Activated T-helper 17 cell treated with anti-CD3 and anti-CD28 coated beads, Interleukin-2, amount 50 U/mL, for 72 hours (primary cell): ENCODE data around the gene ZNF280D. TPM values are rescaled to one million over a fixed set of nuclear protein-coding genes. Genes with fewer than 3 reads are reported as not detected.
"Not testable (repeated sequence)": the region's sequence is repeated elsewhere in the genome, so short reads cannot be mapped to it uniquely, and the experiment has no call there.

Source experiments
- ATAC-seq: fragments of 150-1000 bp; cut with Tn5 transposase; replicated peaks from 2 replicates; pipeline ENCODE4 v1.10.0; 2021; ENCODE audit warnings: mild to moderate bottlenecking, moderate library complexity
- H3K27ac Mint-ChIP-seq: one replicate; pipeline ENCODE4 v1.8.0; 2022; ENCODE audit warnings: mixed read lengths
- H3K27me3 Mint-ChIP-seq: one replicate; pipeline ENCODE4 v1.8.0; 2022; ENCODE audit warnings: mixed read lengths
- H3K36me3 Mint-ChIP-seq: one replicate; pipeline ENCODE4 v1.8.0; 2022; ENCODE audit warnings: low read depth, mild to moderate bottlenecking, mixed read lengths
- H3K4me1 Mint-ChIP-seq: one replicate; pipeline ENCODE4 v1.8.0; 2022; ENCODE audit warnings: mixed read lengths
- H3K4me3 Mint-ChIP-seq: one replicate; pipeline ENCODE4 v1.8.0; 2022; ENCODE audit warnings: mild to moderate bottlenecking, mixed read lengths
- H3K9me3 Mint-ChIP-seq: one replicate; pipeline ENCODE4 v1.8.0; 2022; ENCODE audit warnings: mixed read lengths
- total RNA-seq, 2 donors: library from RNA; stranded (reverse); gene quantifications; one replicate each; pipeline ENCODE4 v1.2.3, GENCODE V29; 2022

The ZNF280D gene
- total RNA-seq, 2 donors from 2014 or later: 16.3 to 18.4 TPM

DNA sequence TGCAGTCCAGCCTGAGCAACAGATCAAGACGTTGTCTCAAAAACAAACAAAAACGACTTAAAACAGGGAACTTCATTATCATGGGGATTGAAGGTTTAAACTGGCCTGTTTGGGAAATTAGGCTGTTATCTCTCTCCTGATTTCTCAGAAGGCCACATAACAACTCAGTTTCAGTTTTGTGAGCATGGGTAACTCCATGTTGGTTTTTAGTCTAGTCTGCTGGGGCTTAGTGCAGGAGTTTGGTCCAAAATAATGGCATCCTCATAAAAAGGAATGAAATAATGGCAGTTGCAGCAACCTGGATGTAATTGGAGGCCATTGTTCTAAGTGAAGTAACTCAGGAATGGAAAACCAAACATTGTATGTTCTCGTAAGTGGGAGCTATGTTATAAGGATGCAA is 2.3 kb upstream of the ZNF280D start:
- Mint-ChIP-seq H3K27me3 (no peaks in the 10 kb centered on the region), H3K4me1 (peaks cover 6% of the 10 kb centered on the region), H3K4me3 (no peak overlapping the region), H3K9me3 (no peaks in the 10 kb centered on the region), H3K27ac (no peak overlapping the region), H3K36me3 (no peaks in the 10 kb centered on the region)
- no peak for ATAC-seq

- no peaks in the 10 kb centered on the region for H3K9me3 Mint-ChIP-seq
- ATAC-seq: no peak
- H3K27me3 Mint-ChIP-seq: no peaks in the 10 kb centered on the region
- peaks cover 13% of the 10 kb centered on the region for H3K4me1 Mint-ChIP-seq
- peaks cover 6% of the 10 kb centered on the region for H3K36me3 Mint-ChIP-seq
- no peak overlapping the region for H3K27ac Mint-ChIP-seq
- peak overlapping the region; percentile 13 for H3K4me3 Mint-ChIP-seq
Observed at GRCh38 chr15:56734013-56734635, 815 bp upstream of the ZNF280D start.

DNA sequence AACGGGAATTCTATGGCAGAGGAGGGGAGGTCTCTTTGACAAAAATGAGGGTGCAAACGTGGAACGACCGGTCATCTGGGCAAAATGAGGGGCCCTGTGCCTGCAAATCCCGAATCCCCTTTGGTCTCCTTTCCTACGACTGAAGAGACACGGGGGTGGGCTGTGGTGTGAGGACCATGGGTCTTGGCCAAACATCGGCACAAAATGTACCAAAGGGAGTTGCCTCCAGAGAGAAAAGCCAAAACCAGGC is 498 bp downstream of the ZNF280D start:
- Mint-ChIP-seq H3K36me3 (peaks cover 11% of the 10 kb centered on the region), H3K27ac (peak overlapping the region; percentile 98), H3K4me1 (peaks cover 16% of the 10 kb centered on the region), H3K4me3 (peak overlapping the region; percentile 93), H3K27me3 (no peaks in the 10 kb centered on the region), H3K9me3 (no peaks in the 10 kb centered on the region)
- no peak for ATAC-seq

- Mint-ChIP-seq H3K36me3 (peaks cover 16% of the 10 kb centered on the region), H3K9me3 (no peaks in the 10 kb centered on the region), H3K27me3 (no peaks in the 10 kb centered on the region), H3K4me3 (peak overlapping the region; percentile 93), H3K4me1 (peaks cover 16% of the 10 kb centered on the region), H3K27ac (peak overlapping the region; percentile 98)
- peak; percentile 14 for ATAC-seq
Observed at GRCh38 chr15:56732135-56732885, 999 bp downstream of the ZNF280D start.

- H3K9me3 Mint-ChIP-seq: no peaks in the 10 kb centered on the region
- ATAC-seq: no peak
- peak overlapping the region; percentile 93 for H3K4me3 Mint-ChIP-seq
- H3K4me1 Mint-ChIP-seq: peaks cover 16% of the 10 kb centered on the region
- H3K27ac Mint-ChIP-seq: peak overlapping the region; percentile 98
- peaks cover 23% of the 10 kb centered on the region for H3K36me3 Mint-ChIP-seq
- H3K27me3 Mint-ChIP-seq: no peaks in the 10 kb centered on the region
Observed at GRCh38 chr15:56731548-56731947, 1.8 kb downstream of the ZNF280D start.

DNA sequence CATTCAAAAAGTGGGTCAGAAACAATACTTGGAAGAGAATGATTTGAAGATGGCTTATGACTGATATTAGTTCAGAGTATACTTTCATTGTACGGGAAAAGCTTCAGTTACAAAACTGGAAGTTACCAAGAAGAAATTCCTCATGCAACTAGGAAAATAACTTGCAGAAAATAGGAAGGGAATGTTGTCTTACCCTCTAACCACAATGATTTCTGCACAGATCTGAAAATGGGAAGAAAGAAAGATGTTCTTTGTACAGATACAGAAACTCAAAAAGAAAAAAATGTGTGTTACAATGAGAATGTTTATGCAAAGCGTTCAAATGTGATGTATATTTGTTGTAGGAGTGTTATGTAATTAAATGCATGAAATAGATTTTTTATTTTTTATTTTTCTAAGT is 3.7 kb downstream of the ZNF280D start:
- H3K27me3 Mint-ChIP-seq: no peaks in the 10 kb centered on the region
- H3K9me3 Mint-ChIP-seq: no peaks in the 10 kb centered on the region
- peaks cover 30% of the 10 kb centered on the region for H3K36me3 Mint-ChIP-seq
- ATAC-seq: no peak
- H3K4me3 Mint-ChIP-seq: no peak overlapping the region
- peaks cover 20% of the 10 kb centered on the region for H3K4me1 Mint-ChIP-seq
- no peak overlapping the region for H3K27ac Mint-ChIP-seq

DNA sequence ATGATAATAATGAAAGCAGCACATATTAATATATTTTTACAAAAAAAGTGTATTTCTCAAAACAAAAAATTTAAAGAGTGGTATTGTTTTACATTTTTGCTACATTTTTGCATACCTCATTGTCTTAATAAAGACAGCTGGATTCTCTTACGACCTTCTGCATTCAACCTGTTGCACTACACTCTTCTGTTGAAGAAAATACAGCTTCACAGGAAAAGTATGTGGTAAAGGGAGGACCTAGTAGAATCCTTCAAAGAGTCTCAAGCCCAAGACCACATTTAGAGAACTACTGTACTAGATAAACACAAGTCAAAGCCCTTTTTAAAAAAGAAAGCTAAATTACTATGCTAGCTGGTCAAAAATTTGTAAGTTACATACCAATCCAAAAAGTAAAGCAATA is 7.9 kb downstream of the ZNF280D start:
- no peaks in the 10 kb centered on the region for H3K27me3 Mint-ChIP-seq
- peaks cover 26% of the 10 kb centered on the region for H3K4me1 Mint-ChIP-seq
- ATAC-seq: no peak
- no peak overlapping the region for H3K27ac Mint-ChIP-seq
- H3K36me3 Mint-ChIP-seq: peaks cover 42% of the 10 kb centered on the region
- no peak overlapping the region for H3K4me3 Mint-ChIP-seq
- H3K9me3 Mint-ChIP-seq: no peaks in the 10 kb centered on the region

DNA sequence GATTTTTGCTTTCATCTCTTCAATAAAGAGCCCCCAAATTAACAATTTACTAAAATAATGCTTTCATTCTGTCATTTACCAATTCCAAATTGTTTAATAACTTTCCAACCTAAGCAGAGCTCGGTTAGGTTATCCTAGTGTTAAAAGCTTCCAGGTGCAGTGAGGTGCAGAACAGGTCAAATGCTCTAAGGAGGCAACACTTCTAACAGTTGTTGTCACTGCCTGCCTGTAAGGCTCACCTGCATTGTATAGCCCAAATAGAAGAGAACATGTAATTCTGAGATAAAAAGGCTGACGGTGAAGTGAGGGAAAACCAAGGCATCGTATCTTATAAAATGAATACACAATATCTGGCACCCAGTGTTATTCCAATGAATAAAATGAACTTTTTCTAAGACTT is 9.1 kb downstream of the ZNF280D start:
- Mint-ChIP-seq H3K27me3 (no peaks in the 10 kb centered on the region), H3K9me3 (no peaks in the 10 kb centered on the region), H3K27ac (no peak overlapping the region), H3K4me3 (no peak overlapping the region), H3K36me3 (peaks cover 37% of the 10 kb centered on the region), H3K4me1 (peaks cover 25% of the 10 kb centered on the region)
- no peak for ATAC-seq

- peaks cover 21% of the 10 kb centered on the region for H3K4me1 Mint-ChIP-seq
- peak overlapping the region; percentile 44 for H3K27ac Mint-ChIP-seq
- no peaks in the 10 kb centered on the region for H3K9me3 Mint-ChIP-seq
- no peaks in the 10 kb centered on the region for H3K27me3 Mint-ChIP-seq
- peaks cover 33% of the 10 kb centered on the region for H3K36me3 Mint-ChIP-seq
- no peak for ATAC-seq
- H3K4me3 Mint-ChIP-seq: no peak overlapping the region
Observed at GRCh38 chr15:56723787-56724186, 9.5 kb downstream of the ZNF280D start.

- Mint-ChIP-seq H3K27me3 (no peaks in the 10 kb centered on the region), H3K4me1 (peaks cover 22% of the 10 kb centered on the region), H3K27ac (no peak overlapping the region), H3K36me3 (peaks cover 13% of the 10 kb centered on the region), H3K9me3 (no peaks in the 10 kb centered on the region), H3K4me3 (no peak overlapping the region)
- no peak for ATAC-seq
Observed at GRCh38 chr15:56719774-56720555, 13.3 kb downstream of the ZNF280D start.

DNA sequence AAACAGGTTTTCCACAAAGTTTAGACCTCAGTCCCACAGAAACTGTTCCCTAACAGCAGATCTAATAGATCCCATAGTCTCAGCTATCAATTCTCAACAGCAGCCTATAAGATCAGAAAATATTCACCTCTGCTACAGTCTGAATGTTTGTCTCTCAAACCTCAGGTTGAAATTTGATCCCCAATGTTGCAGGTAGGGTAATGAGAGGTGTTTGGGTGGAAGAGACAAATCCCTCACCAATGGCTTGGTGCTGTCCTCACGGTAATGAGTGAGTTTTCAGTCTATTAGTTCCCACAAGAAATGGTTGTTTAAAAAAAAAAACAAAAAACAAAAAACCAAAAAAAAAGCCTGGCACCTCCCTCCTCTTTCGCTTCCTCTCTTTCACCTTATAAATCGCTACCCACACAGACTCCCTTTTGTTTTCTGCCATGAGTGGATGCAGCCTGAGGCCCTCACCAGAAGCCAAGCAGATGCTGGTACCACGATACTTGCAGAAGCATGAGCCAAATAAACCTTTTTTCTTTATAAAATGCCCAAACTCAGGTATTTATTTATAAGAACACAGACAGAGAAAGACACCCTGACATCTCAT is 14.2 kb downstream of the ZNF280D start:
- H3K36me3 Mint-ChIP-seq: peaks cover 8% of the 10 kb centered on the region
- H3K4me3 Mint-ChIP-seq: no peak overlapping the region
- H3K9me3 Mint-ChIP-seq: no peaks in the 10 kb centered on the region
- no peak overlapping the region for H3K27ac Mint-ChIP-seq
- no peak for ATAC-seq
- peaks cover 20% of the 10 kb centered on the region for H3K4me1 Mint-ChIP-seq
- H3K27me3 Mint-ChIP-seq: no peaks in the 10 kb centered on the region

DNA sequence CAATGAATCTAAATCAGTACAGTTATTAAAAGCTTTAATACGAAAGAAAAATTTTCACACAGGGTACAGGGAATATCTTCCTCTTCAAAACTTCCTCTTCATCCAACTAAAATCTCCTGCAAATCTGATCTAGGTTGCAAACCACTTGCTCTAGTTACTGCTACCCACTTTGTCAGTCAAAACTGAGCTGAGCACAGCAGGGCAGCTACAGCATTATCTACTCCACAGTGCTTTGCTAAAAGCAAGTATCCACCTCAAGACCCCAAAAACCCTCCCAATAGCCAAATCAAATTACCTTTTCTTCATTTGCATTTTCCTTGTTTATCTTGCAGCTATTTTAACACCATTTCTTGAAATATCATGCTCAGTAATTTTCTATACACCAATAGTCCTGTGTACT is 14.7 kb downstream of the ZNF280D start:
- Mint-ChIP-seq H3K27ac (no peak overlapping the region), H3K36me3 (peaks cover 2% of the 10 kb centered on the region), H3K9me3 (no peaks in the 10 kb centered on the region), H3K4me3 (no peak overlapping the region), H3K27me3 (no peaks in the 10 kb centered on the region), H3K4me1 (peaks cover 14% of the 10 kb centered on the region)
- ATAC-seq: no peak

GRCh38 chr15:56716334-56716733 is 17.0 kb downstream of the ZNF280D start:
- no peaks in the 10 kb centered on the region for H3K27me3 Mint-ChIP-seq
- H3K36me3 Mint-ChIP-seq: no peaks in the 10 kb centered on the region
- H3K4me1 Mint-ChIP-seq: peaks cover 11% of the 10 kb centered on the region
- H3K27ac Mint-ChIP-seq: peak overlapping the region; percentile 23
- no peak for ATAC-seq
- H3K4me3 Mint-ChIP-seq: no peak overlapping the region
- no peaks in the 10 kb centered on the region for H3K9me3 Mint-ChIP-seq

GRCh38 chr15:56715220-56715619 is 18.1 kb downstream of the ZNF280D start:
- Mint-ChIP-seq H3K27ac (no peak overlapping the region), H3K36me3 (no peaks in the 10 kb centered on the region), H3K27me3 (no peaks in the 10 kb centered on the region), H3K4me3 (no peak overlapping the region), H3K4me1 (peaks cover 7% of the 10 kb centered on the region), H3K9me3 (no peaks in the 10 kb centered on the region)
- no peak for ATAC-seq

GRCh38 chr15:56709502-56709901 is 23.8 kb downstream of the ZNF280D start:
- H3K36me3 Mint-ChIP-seq: peaks cover 17% of the 10 kb centered on the region
- ATAC-seq, H3K4me3 Mint-ChIP-seq, H3K27me3 Mint-ChIP-seq, H3K27ac Mint-ChIP-seq, H3K9me3 Mint-ChIP-seq, H3K4me1 Mint-ChIP-seq: not testable (repeated sequence)
